ENCODE measurements around the gene ADAMTS19.
"Not testable (repeated sequence)": the region's sequence is repeated elsewhere in the genome, so short reads cannot be mapped to it uniquely, and the experiment has no call there.

DNA sequence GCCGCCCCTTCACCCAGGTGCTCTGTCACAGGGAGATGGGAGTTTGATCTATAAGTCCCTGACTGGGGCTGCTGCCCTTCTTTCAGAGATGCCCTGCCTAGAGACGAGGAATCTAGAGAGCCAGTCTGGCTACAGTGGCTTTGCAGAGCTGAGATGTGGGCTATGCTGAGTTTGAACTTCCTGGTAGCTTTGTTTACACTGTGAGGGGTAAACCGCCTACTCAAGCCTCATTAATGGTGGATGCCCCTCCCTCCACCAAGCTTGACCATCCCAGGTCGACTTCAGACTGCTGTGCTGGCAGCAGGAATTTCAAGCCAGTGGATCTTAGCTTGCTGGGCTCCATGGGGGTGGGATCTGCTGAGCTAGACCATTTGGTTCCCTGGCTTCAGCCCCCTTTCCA, 124.4 kb downstream of the ADAMTS19 start:
- TF ChIP-seq POLR2A, EP300 (IDR thresholded peaks at IDR 0.05): not testable (repeated sequence)
- TF ChIP-seq, protein P1, sequence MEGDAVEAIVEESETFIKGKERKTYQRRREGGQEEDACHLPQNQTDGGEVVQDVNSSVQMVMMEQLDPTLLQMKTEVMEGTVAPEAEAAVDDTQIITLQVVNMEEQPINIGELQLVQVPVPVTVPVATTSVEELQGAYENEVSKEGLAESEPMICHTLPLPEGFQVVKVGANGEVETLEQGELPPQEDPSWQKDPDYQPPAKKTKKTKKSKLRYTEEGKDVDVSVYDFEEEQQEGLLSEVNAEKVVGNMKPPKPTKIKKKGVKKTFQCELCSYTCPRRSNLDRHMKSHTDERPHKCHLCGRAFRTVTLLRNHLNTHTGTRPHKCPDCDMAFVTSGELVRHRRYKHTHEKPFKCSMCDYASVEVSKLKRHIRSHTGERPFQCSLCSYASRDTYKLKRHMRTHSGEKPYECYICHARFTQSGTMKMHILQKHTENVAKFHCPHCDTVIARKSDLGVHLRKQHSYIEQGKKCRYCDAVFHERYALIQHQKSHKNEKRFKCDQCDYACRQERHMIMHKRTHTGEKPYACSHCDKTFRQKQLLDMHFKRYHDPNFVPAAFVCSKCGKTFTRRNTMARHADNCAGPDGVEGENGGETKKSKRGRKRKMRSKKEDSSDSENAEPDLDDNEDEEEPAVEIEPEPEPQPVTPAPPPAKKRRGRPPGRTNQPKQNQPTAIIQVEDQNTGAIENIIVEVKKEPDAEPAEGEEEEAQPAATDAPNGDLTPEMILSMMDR (IDR thresholded peaks at IDR 0.05) = not testable (repeated sequence)

Measured in ovary (tissue), 3 donors.